Activated naive CD4-positive, alpha-beta T cell treated with anti-CD3 and anti-CD28 coated beads, Interleukin-2, amount 50 U/mL, for 24 hours (primary cell): Measurements from ENCODE around the gene CETN2.
"Not testable (repeated sequence)": the region's sequence is repeated elsewhere in the genome, so short reads cannot be mapped to it uniquely, and the experiment has no call there.

Source experiments
- H3K27ac Mint-ChIP-seq: one replicate; pipeline ENCODE4 v1.8.0; 2021; ENCODE audit warnings: mild to moderate bottlenecking, mixed read lengths
- H3K27me3 Mint-ChIP-seq: one replicate; pipeline ENCODE4 v1.8.0; 2021; ENCODE audit warnings: mixed read lengths
- H3K36me3 Mint-ChIP-seq: one replicate; pipeline ENCODE4 v1.8.0; 2021; ENCODE audit warnings: mixed read lengths
- H3K4me1 Mint-ChIP-seq: one replicate; pipeline ENCODE4 v1.8.0; 2021; ENCODE audit warnings: mixed read lengths
- H3K4me3 Mint-ChIP-seq: one replicate; pipeline ENCODE4 v1.8.0; 2021; ENCODE audit warnings: mild to moderate bottlenecking, mixed read lengths
- H3K9me3 Mint-ChIP-seq: one replicate; pipeline ENCODE4 v1.8.0; 2021; ENCODE audit warnings: mixed read lengths

CETN2 gene

DNA sequence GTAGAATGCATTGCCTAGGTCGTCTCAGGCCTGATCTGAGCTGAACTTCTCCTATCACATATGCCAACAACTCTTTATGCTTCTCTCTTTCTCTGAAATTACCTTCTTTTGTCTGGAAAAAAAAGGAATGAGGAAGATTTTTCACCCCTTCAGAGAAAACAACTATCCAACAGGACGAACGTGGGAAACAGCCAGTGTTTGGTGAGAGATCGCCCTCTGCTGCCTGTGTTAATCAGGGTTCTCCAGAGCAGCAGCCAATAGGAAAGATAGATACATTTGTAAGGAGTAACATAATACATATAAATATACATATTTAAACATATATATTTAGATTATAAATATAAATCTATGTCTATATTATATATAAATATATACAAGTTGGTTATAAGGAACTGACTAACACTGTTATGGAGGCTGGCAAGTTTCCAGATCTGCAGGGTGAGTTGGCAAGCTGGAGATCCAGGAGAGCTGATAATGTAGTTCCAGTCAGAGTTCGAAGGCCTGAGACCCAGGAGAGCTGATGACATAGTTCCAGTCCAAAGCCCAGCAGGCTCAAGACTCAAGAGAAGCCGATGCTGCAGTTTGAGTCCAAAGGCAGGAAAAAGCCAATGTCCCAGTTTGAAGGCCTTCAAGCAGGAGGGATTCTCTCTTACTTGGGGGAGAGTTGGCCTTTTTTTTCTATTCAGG, 13.3 kb downstream of the CETN2 start:
- peaks cover 14% of the 10 kb centered on the region for H3K4me1 Mint-ChIP-seq
- H3K36me3 Mint-ChIP-seq, result no peaks in the 10 kb centered on the region
- no peak overlapping the region for H3K27ac Mint-ChIP-seq
- no peak overlapping the region for H3K4me3 Mint-ChIP-seq
- no peaks in the 10 kb centered on the region for H3K9me3 Mint-ChIP-seq
- H3K27me3 Mint-ChIP-seq, result no peaks in the 10 kb centered on the region

DNA sequence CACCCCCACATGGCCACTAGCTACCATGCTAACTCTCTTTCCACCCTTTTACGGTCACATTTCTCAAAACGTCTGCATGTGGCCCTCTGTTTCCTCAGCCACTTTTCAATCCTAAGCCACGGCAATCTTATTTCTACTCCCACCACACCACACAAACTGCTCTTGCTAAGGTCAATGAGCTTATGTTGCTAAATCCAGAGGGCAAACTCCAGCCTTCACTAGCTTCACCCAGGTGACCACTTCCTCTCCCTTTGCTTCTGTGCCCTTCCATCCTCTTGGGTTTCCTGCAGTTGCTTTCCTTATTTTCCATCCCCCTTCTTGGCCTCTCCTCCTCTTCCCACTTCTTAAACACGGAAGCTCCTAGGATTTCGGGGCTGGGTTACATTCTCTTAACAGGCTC, 16.5 kb downstream of the CETN2 start:
- H3K27me3 Mint-ChIP-seq, result no peaks in the 10 kb centered on the region
- no peak overlapping the region for H3K27ac Mint-ChIP-seq
- H3K36me3 Mint-ChIP-seq, result no peaks in the 10 kb centered on the region
- H3K4me1 Mint-ChIP-seq, result peaks cover 14% of the 10 kb centered on the region
- no peaks in the 10 kb centered on the region for H3K9me3 Mint-ChIP-seq
- H3K4me3 Mint-ChIP-seq, result no peak overlapping the region

DNA sequence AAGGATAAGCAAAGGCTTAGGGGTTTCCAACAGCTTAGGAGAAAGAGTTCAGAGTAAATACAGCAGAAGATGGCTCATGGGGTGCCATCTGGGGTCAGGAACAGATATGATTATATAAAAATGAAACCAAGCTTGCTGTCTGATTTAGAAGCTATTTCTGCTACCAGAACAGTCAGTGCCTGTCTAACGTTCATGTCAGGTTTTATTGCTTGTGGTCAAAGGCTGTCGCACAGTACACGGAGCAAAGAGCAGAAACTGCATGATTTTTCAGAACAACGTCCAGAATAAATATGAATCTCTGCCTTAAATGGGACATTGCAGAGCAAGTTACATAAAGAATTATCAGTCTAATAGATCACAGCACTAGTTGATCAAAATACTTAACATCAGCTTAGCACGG, 17.4 kb downstream of the CETN2 start:
- Mint-ChIP-seq H3K4me1 (peaks cover 14% of the 10 kb centered on the region), H3K4me3 (no peak overlapping the region), H3K27ac (no peak overlapping the region), H3K36me3 (no peaks in the 10 kb centered on the region), H3K27me3 (peaks cover 2% of the 10 kb centered on the region), H3K9me3 (no peaks in the 10 kb centered on the region)

DNA sequence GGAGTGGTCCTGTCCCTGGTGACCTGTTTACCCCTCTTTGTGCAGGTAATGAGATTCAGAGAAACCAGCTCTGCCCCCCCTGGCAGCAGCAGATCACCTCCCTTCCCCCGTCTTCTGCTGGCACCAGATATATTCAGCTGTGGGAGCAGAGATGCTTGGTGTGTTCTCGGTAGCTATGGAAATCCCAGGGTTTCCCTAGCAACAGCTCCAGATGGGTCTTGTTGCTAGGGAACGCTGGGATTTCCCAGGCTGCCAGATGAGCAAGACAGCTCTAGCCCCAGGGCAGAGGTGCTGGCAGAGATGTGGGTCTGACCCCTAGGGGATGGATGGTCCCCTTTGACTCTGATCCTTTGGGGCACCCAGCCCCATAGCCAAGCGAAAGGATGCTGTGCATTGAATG, 20.2 kb downstream of the CETN2 start:
- Mint-ChIP-seq H3K27ac (no peak overlapping the region), H3K4me1 (peaks cover 14% of the 10 kb centered on the region), H3K4me3 (no peak overlapping the region), H3K9me3 (no peaks in the 10 kb centered on the region), H3K27me3 (peaks cover 2% of the 10 kb centered on the region), H3K36me3 (no peaks in the 10 kb centered on the region)

DNA sequence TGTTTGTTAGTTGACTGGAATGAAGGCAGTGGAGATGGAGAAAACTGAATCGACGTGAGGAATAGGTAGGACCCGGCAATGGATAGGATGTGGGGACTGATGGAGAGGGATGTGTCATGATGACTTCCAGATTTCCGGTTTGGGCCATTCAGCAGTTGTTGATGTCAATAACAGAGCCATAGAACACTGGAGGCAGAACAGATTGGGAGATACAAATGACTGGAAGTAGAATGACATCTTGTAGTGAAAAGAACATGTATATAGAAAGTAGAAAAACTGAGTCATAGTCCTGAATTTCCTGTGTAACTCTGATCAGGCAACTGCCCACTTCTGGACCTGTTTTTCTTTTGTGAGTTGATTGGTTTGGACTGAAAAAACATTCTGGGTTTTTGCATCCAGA, 24.5 kb downstream of the CETN2 start:
- H3K36me3 Mint-ChIP-seq, result no peaks in the 10 kb centered on the region
- no peaks in the 10 kb centered on the region for H3K9me3 Mint-ChIP-seq
- H3K4me1 Mint-ChIP-seq, result no peaks in the 10 kb centered on the region
- H3K27me3 Mint-ChIP-seq, result peaks cover 6% of the 10 kb centered on the region
- no peak overlapping the region for H3K4me3 Mint-ChIP-seq
- H3K27ac Mint-ChIP-seq, result no peak overlapping the region

DNA sequence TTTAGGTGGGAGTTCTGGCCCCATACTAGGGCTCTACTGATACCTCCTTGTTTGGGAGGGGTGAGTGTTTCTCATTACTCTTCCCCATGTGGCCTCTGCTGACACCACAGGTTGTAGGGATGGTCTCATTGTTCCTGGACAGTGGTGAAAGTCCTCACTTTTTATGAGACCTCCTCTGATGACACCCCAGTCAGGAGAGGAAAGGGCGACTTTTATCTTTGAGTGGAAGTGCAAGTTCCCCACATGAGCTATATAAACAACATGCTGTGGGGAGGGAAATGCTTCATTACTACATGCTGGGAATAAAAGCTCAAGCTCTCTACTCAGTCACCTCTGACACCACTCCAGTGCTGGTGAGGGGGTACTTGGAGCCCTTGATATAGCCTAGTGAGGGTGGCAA, 31.6 kb downstream of the CETN2 start:
- Mint-ChIP-seq H3K9me3 (no peaks in the 10 kb centered on the region), H3K36me3 (no peaks in the 10 kb centered on the region), H3K4me1 (no peaks in the 10 kb centered on the region), H3K27ac (no peak overlapping the region), H3K27me3 (peaks cover 3% of the 10 kb centered on the region), H3K4me3 (no peak overlapping the region)

DNA sequence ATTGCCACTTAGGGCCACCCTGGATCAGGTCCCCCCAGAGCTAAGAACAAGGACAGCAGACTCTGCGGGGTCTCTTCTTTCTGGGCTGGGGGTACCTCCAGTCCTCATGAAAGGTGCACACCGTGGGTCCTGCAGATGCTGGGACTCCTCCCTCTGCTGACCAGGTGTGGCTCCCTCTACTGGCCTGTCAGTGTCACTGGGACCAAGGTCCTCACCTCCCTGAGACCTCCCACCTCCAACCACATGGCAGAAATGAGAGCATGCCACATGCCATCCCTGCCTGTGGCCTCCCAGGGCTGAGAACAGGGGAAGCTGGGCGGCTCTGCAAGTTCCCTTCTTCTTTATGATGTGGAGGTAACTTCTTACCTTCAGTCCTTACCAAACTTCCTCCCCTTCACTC, 43.5 kb downstream of the CETN2 start:
- H3K9me3 Mint-ChIP-seq, H3K27me3 Mint-ChIP-seq, H3K4me1 Mint-ChIP-seq, H3K36me3 Mint-ChIP-seq, H3K27ac Mint-ChIP-seq, H3K4me3 Mint-ChIP-seq: not testable (repeated sequence)
